Measurements from ENCODE around the gene CCM2. TPM values are rescaled to one million over a fixed set of nuclear protein-coding genes. Genes with fewer than 3 reads are reported as not detected.
A peak's percentile ranks its signal among the peaks of the same experiment; 100 is the strongest.

Gene CCM2
- polyA plus RNA-seq, 1 donor from 2014 or later: 25.8 TPM

GRCh38 chr7:44984478-44984758, 15.6 kb upstream of the CCM2 start:
- H3K27ac ChIP-seq (ENCODE audit: low read length): no peak overlapping the region
- H3K36me3 ChIP-seq (ENCODE audit: insufficient read depth, low read length): no peaks in the 10 kb centered on the region
- H3K4me3 ChIP-seq (ENCODE audit: low read length): no peak overlapping the region
- no peaks in the 10 kb centered on the region for H3K79me2 ChIP-seq (replicated peaks; ENCODE audit: insufficient read depth, low read length)
- no peaks in the 10 kb centered on the region for H3K9me3 ChIP-seq (ENCODE audit: low read length)
- H3F3A ChIP-seq (ENCODE audit: insufficient read depth, low read length, poor library complexity, severe bottlenecking): no peaks in the 10 kb centered on the region
- H2AFZ ChIP-seq (ENCODE audit: low read depth, low read length): no peak overlapping the region
- H4K20me1 ChIP-seq (ENCODE audit: insufficient read depth): no peaks in the 10 kb centered on the region
- H3K9me2 ChIP-seq (ENCODE audit: insufficient read depth, low read length): no peaks in the 10 kb centered on the region
- TF ChIP-seq EZH2 (IDR thresholded peaks at IDR 0.05; ENCODE audit: borderline replicate concordance, insufficient read depth, low read length, poor library complexity, severe bottlenecking) (no peak), EP300 (conservative IDR thresholded peaks at IDR 0.05; ENCODE audit: poor library complexity, severe bottlenecking) (no peak), POLR2AphosphoS5 (IDR thresholded peaks at IDR 0.05) (no peak), TAF1 (IDR thresholded peaks at IDR 0.05; ENCODE audit: low read depth) (no peak), CTCF (IDR thresholded peaks at IDR 0.05; ENCODE audit: poor library complexity, severe bottlenecking) (no peak), RAD21 (conservative IDR thresholded peaks at IDR 0.05) (no peak), REST (IDR thresholded peaks at IDR 0.05; ENCODE audit: borderline replicate concordance) (no peak), MXI1 (conservative IDR thresholded peaks at IDR 0.05; ENCODE audit: poor library complexity, severe bottlenecking) (no peak), SMC3 (conservative IDR thresholded peaks at IDR 0.05; ENCODE audit: poor library complexity) (no peak)
- H3K9ac ChIP-seq (ENCODE audit: low read length): no peak overlapping the region
- no peaks in the 10 kb centered on the region for H3K27me3 ChIP-seq (ENCODE audit: insufficient read depth, low read depth, low read length)
- no peak overlapping the region for H3K4me2 ChIP-seq (ENCODE audit: low read length)

- Histone ChIP-seq H3K9ac (ENCODE audit: low read length) (peak overlapping the region; percentile 92), H3K79me2 (replicated peaks; ENCODE audit: insufficient read depth, low read length) (no peaks in the 10 kb centered on the region), H3F3A (ENCODE audit: insufficient read depth, low read length, poor library complexity, severe bottlenecking) (no peaks in the 10 kb centered on the region), H3K36me3 (ENCODE audit: insufficient read depth, low read length) (no peaks in the 10 kb centered on the region), H3K9me3 (ENCODE audit: low read length) (no peaks in the 10 kb centered on the region), H3K4me3 (ENCODE audit: low read length) (peak overlapping the region; percentile 74), H3K27ac (ENCODE audit: low read length) (peak overlapping the region; percentile 91), H2AFZ (ENCODE audit: low read depth, low read length) (no peak overlapping the region), H3K27me3 (ENCODE audit: insufficient read depth, low read depth, low read length) (no peaks in the 10 kb centered on the region), H3K4me2 (ENCODE audit: low read length) (peak overlapping the region; percentile 72), H4K20me1 (ENCODE audit: insufficient read depth) (no peaks in the 10 kb centered on the region), H3K9me2 (ENCODE audit: insufficient read depth, low read length) (no peaks in the 10 kb centered on the region)
- TF ChIP-seq SMC3 (conservative IDR thresholded peaks at IDR 0.05; ENCODE audit: poor library complexity) (no peak), REST (IDR thresholded peaks at IDR 0.05; ENCODE audit: borderline replicate concordance) (no peak), CTCF (IDR thresholded peaks at IDR 0.05; ENCODE audit: poor library complexity, severe bottlenecking) (no peak), MXI1 (conservative IDR thresholded peaks at IDR 0.05; ENCODE audit: poor library complexity, severe bottlenecking) (no peak), POLR2AphosphoS5 (IDR thresholded peaks at IDR 0.05) (no peak), RAD21 (conservative IDR thresholded peaks at IDR 0.05) (no peak), EZH2 (IDR thresholded peaks at IDR 0.05; ENCODE audit: borderline replicate concordance, insufficient read depth, low read length, poor library complexity, severe bottlenecking) (no peak), EP300 (conservative IDR thresholded peaks at IDR 0.05; ENCODE audit: poor library complexity, severe bottlenecking) (no peak), TAF1 (IDR thresholded peaks at IDR 0.05; ENCODE audit: low read depth) (no peak)
These were observed 14.8 kb upstream of the CCM2 start for GRCh38 chr7:44985033-44985695.
